GM18909 (cell line): ENCODE measurements around the gene CASP4.
"Not testable (repeated sequence)": the region's sequence is repeated elsewhere in the genome, so short reads cannot be mapped to it uniquely, and the experiment has no call there.

Experiments used
- ATAC-seq: cut with Tn5 transposase; IDR thresholded peaks from one replicate; pipeline ENCODE4 v1.9.1; 2021; ENCODE audit warnings: mild to moderate bottlenecking; ENCODE audit not compliant: unreplicated experiment, poor library complexity

CASP4 gene

GRCh38 chr11:104968355-104968855 lies at the start of gene CASP4:
Gene CASP4, minus strand, starts transcription at chr11:104968574. Its CDS starts 49 bp downstream, at chr11:104968525.
- ATAC-seq: peak; percentile 90

DNA sequence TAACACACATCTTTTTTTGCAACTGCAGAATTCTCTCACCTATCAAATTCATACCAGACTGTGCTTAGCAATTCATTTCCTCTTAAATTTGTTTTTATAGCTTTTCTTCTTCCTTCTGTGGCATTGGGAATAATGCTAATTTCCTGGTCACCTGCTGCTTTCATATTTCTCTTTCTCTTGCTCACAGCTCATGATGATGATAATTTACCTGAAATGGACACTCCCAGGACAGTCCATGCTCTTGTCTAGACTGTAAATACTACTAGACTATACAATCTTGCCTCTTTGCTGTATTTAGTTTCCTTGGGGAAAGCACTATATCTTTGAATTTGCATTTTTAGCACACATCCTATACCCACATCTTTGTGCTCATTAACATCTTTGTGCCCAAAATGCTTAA lies 39.1 kb upstream of the CASP4 start:
- no peak for ATAC-seq

DNA sequence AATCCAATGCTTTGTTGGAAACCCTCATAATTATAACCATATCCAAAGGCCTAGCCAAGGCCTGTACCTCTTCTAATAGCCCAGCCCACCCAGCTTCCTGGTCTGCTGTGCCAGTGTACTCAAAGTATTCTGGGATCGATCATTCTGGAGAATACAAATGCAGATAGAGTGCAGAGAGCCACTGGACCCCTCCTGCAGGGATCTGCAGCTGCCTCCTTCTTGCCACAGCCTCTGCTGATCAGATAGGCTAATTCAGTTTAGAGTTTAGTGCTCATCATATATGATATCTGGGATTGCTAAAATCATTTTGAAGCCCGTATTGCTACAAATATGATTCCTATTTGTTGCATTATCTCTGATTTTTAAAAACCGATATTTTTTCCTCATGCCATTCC lies 37.1 kb upstream of the CASP4 start:
- no peak for ATAC-seq

GRCh38 chr11:105004021-105004420 lies 35.6 kb upstream of the CASP4 start:
- no peak for ATAC-seq

DNA sequence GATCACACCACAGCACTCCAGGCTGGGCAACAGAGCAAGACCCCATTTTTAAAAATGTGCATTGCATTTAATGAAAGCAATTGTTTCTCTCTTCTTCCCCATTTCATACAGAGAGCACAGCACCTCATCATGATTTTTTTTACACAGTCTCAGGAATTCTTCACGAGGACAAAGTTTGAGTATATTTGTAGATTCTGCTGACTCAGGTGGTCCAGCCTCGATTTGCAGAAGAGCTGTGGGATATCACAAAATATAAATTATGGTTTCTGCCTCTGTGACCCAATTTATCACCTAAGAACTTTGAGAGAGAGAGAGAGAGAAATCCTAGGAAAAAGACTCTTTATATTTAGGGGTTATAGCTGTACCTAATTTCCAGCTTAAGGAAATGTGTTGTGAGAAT lies 34.8 kb upstream of the CASP4 start:
- no peak for ATAC-seq

GRCh38 chr11:105000797-105001196 lies 32.4 kb upstream of the CASP4 start:
- ATAC-seq: peak; percentile 89

- no peak for ATAC-seq
Observed at GRCh38 chr11:105000167-105000566, 31.8 kb upstream of the CASP4 start.

- ATAC-seq: no peak
Observed at GRCh38 chr11:104999721-105000120, 31.3 kb upstream of the CASP4 start.

GRCh38 chr11:104997288-104997687 lies 28.9 kb upstream of the CASP4 start:
- ATAC-seq: no peak

GRCh38 chr11:104995001-104995408 lies 26.6 kb upstream of the CASP4 start:
- ATAC-seq: no peak

DNA sequence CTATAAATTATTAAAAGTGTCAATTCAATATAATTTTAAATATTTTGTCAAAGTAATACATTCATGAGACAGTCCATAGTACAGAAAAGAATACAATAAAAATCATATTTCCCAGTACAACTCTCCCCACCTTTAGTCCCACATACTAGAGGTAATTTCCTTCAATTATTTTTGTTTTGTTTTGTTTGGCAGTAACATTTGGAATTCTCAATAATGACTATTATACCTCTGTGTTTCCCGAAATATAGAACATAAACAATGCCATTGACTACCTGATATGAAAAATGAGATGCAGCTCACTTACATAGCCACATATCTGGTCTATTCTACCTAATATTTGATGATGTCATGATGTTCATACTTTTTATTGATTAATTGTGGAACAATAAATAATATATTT lies 24.4 kb upstream of the CASP4 start:
- no peak for ATAC-seq

DNA sequence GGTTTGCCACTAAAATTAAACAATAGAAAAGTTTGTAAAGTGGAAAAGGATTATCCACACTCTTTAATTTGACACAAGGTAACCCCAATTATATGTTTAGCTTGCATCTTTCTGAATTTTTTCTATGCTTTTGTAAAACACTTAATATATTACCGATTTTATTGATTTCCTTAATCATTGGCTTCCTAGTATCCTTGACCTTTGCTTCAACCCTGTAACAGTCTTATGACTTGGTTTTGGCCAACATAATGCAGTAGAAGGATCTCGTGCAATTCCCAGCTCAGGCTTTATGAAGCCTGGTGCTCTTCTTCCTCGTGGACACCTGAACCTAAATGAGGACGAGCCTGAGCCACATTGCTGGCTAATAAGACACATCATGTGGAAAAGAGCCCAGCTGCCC lies 23.6 kb upstream of the CASP4 start:
- no peak for ATAC-seq

DNA sequence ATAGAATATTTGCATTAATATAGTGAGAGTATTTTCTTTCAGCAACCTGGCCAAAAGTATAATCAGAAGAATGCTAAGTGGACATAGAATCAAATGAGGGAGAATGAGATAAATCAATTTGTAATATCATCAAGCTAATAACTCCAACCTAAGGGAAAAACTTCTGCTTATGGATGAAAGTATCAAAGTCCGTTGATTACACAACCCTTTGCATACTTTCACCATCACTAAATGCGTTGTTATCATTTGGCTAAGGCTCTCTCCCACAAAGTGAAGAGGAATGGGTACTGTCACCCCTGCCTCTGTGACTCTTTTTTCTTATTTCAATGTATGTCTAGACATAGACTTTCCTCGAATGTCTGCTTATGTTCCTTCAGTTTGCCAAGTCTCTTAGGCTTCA lies 16.4 kb upstream of the CASP4 start:
- ATAC-seq: no peak

DNA sequence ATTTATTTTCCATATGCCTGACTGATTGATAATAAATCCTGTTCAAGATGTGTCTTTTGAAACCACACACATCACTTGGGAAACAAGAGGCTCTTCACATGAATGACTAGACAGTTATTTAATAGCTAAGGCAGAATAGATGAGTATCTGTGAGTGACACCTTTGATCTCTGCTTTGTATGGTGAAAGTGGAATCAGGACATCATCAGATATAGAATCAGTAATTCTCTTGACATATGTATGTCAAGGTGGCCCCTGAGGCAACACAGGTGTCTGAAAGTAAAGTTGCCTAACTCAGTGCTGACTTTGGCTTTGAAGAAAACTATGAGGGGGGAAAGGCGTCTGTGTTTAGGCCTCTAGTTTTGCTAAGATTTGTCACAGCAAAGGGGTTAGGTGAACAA lies 11.5 kb upstream of the CASP4 start:
- ATAC-seq: no peak

- no peak for ATAC-seq
Observed at GRCh38 chr11:104973616-104974015, 5.2 kb upstream of the CASP4 start.

- ATAC-seq: not testable (repeated sequence)
Observed at GRCh38 chr11:104972924-104973323, 4.5 kb upstream of the CASP4 start.

- ATAC-seq: no peak
Observed at GRCh38 chr11:104970756-104971155, 2.4 kb upstream of the CASP4 start.

DNA sequence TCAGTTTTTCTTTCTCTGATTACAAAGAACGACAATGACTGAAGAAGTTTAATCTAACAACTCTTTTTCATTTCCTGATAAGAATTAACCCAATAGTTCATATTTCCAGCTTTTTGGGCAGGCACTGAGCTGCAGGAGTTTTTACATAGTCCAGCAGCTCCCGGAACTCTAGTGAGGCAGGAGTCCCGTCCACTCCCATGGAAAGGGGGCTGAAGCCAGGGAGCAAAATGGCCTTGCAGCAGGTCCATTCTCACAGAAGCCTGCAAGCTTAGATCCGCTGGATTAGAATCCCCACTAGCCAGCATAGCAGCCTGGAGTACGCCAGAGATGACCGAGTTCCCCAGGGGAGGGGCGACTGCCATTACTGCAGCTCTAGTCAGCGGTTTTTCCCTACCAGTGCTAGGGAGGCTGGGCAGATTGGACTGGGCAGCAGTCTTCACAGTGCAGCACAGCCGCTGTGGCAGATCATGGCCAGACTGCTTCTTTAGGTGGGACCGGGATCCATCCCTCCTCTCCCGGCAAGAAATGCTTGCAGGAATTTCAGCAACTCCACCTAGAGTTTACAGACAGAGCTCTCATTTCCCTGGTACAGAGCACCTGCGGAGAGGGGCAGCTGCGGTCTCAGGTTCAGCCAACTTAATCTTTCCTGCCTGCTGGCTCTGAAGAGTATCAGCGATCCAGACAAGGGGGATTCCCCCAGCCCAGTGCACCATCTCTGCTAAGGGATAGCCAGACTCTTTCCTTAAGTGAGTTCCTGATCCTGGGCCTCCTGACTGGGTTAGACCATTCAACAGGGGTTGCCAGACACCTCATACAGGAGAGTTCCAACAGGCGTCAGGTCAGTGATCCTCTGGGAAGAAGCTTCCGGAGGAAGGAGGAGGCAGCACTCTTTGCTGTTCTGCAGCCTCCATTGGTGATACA lies 742 bp upstream of the CASP4 start:
- ATAC-seq: no peak

- ATAC-seq: peak; percentile 21
Observed at GRCh38 chr11:104967534-104968354, 630 bp downstream of the CASP4 start.

- no peak for ATAC-seq
Observed at GRCh38 chr11:104965735-104966134, 2.6 kb downstream of the CASP4 start.

- ATAC-seq: no peak
Observed at GRCh38 chr11:104964247-104964646, 4.1 kb downstream of the CASP4 start.
